Ishikawa (cell line): ENCODE data around the gene MYCL.

Source experiments
- CEBPB ChIP-seq: IDR thresholded peaks from 2 replicates; pipeline ENCODE4 v1.6.1; 2012
- CREB1 ChIP-seq: IDR thresholded peaks from 2 replicates; pipeline ENCODE4 v1.6.1; 2012; ENCODE audit warnings: low read depth
- EGR1 ChIP-seq: IDR thresholded peaks from 2 replicates; pipeline ENCODE4 v1.6.1; 2012
- EP300 ChIP-seq: IDR thresholded peaks from 2 replicates; pipeline ENCODE4 v1.6.1; 2012; ENCODE audit warnings: borderline replicate concordance
- MAX ChIP-seq: IDR thresholded peaks from 2 replicates; pipeline ENCODE4 v1.6.1; 2012
- NFIC ChIP-seq: IDR thresholded peaks from 2 replicates; pipeline ENCODE4 v1.6.1; 2012
- RAD21 ChIP-seq: IDR thresholded peaks from 2 replicates; pipeline ENCODE4 v1.6.1; 2012; ENCODE audit warnings: low read depth
- REST ChIP-seq: IDR thresholded peaks from 2 replicates; pipeline ENCODE4 v1.6.1; 2012; ENCODE audit warnings: low read depth, mild to moderate bottlenecking
- TAF1 ChIP-seq: IDR thresholded peaks from 2 replicates; pipeline ENCODE4 v1.6.1; 2012; ENCODE audit warnings: low read depth, mild to moderate bottlenecking
- TCF12 ChIP-seq: IDR thresholded peaks from 2 replicates; pipeline ENCODE4 v1.6.1; 2012; ENCODE audit warnings: low read depth
- TEAD4 ChIP-seq: IDR thresholded peaks from 2 replicates; pipeline ENCODE4 v1.6.1; 2012
- USF1 ChIP-seq: IDR thresholded peaks from 2 replicates; pipeline ENCODE4 v1.6.1; 2012
- YY1 ChIP-seq: IDR thresholded peaks from 2 replicates; pipeline ENCODE4 v1.6.1; 2012; ENCODE audit warnings: low read depth

- TF ChIP-seq NFIC (no peak), CEBPB (no peak), YY1 (no peak), EP300 (no peak), TAF1 (no peak), TCF12 (no peak), MAX (no peak), TEAD4 (no peak), CREB1 (no peak), REST (no peak), USF1 (no peak), EGR1 (no peak), RAD21 (no peak)
Observed at GRCh38 chr1:39896909-39897685, 4.6 kb downstream of the MYCL start.
